K562 (cell line): Measurements from ENCODE around the gene JUNB. TPM values are rescaled to one million over a fixed set of nuclear protein-coding genes. Genes with fewer than 3 reads are reported as not detected.

Source experiments
- EP300 ChIP-seq: IDR thresholded peaks from 2 replicates; pipeline ENCODE4 v1.6.1; 2012; ENCODE audit warnings: low read length, improper control_type of control experiment
- HCFC1 ChIP-seq: IDR thresholded peaks from 2 replicates; pipeline ENCODE4 v1.6.1; 2012; ENCODE audit warnings: low read depth, low read length, improper control_type of control experiment
- HIVEP1 ChIP-seq: fragments of 250-450 bp; sonication (Bioruptor Pico); IDR thresholded peaks from 2 replicates; pipeline ENCODE4 v1.4.0; 2020; ENCODE audit warnings: mild to moderate bottlenecking
- HLTF ChIP-seq: fragments of 450-650 bp; IDR thresholded peaks from 2 replicates; pipeline ENCODE4 v1.6.1; 2016
- NEUROD1 ChIP-seq: fragments of 150-350 bp; IDR thresholded peaks from 2 replicates; pipeline ENCODE4 v1.6.1; 2014; ENCODE audit warnings: borderline replicate concordance, low read length, low read depth; ENCODE audit not compliant: partially characterized antibody
- NR3C1 ChIP-seq: sonication (generic); formaldehyde crosslinking; IDR thresholded peaks from 2 replicates; pipeline ENCODE4 v1.8.1; 2022; ENCODE audit warnings: missing genetic modification reagents
- RBFOX2 ChIP-seq: fragments of 200-400 bp; formaldehyde crosslinking; IDR thresholded peaks from 2 replicates; pipeline ENCODE4 v1.6.1; 2017; ENCODE audit warnings: low read depth, mild to moderate bottlenecking, low read length, moderate library complexity
- SMAD1 ChIP-seq: fragments of 150-350 bp; IDR thresholded peaks from 2 replicates; pipeline ENCODE4 v1.6.1; 2014; ENCODE audit warnings: low read length, low read depth; ENCODE audit not compliant: partially characterized antibody
- SRSF1 ChIP-seq: fragments of 200-400 bp; formaldehyde crosslinking; IDR thresholded peaks from 2 replicates; pipeline ENCODE4 v1.6.1; 2017; ENCODE audit warnings: mild to moderate bottlenecking, low read depth, low read length, moderate library complexity
- TBP ChIP-seq: optimal IDR thresholded peaks from 2 replicates; pipeline ENCODE3; 2011; ENCODE audit warnings: low read depth, low read length, improper control_type of control experiment
- TGIF2 ChIP-seq: sonication (generic); formaldehyde crosslinking; IDR thresholded peaks from 2 replicates; pipeline ENCODE4 v1.8.1; 2022; ENCODE audit warnings: mild to moderate bottlenecking, missing genetic modification reagents, moderate library complexity
- ZKSCAN8 ChIP-seq: fragments of 200-800 bp; sonication (Bioruptor generic); IDR thresholded peaks from 2 replicates; pipeline ENCODE4 v1.6.1; 2016; ENCODE audit warnings: missing genetic modification characterization, missing compliant biosample characterization
- ZNF347 ChIP-seq: fragments of 450-650 bp; formaldehyde crosslinking; IDR thresholded peaks from 2 replicates; pipeline ENCODE4 v1.4.0; 2020; ENCODE audit warnings: low read depth, mild to moderate bottlenecking, moderate library complexity
- ZNF444 ChIP-seq: fragments of 250-450 bp; sonication (Bioruptor Pico); IDR thresholded peaks from 2 replicates; pipeline ENCODE4 v1.4.0; 2020; ENCODE audit warnings: mild to moderate bottlenecking, moderate library complexity
- ZSCAN29 ChIP-seq: fragments of 450-650 bp; IDR thresholded peaks from 2 replicates; pipeline ENCODE4 v1.6.1; 2017
- polyA plus RNA-seq, 8 experiments: library from polyadenylated mRNA; depleted of rRNA in 4 of 8; stranded (reverse) in 5 of 8; unstranded in 3 of 8; fragments of >200 nt; fragmentation: Nextera tagmentation in 2 of 8; fragmentation: Illumina TruSeq in 1 of 8; extraction: Ambion mirVana in 2 of 8; extraction: Trizol in 1 of 8; gene quantifications; 2 replicates each; pipeline versions ENCODE4 v1.2.1 to v1.2.3, GENCODE V29; 2011 to 2014; ENCODE audit warnings: inconsistent platforms in 1 of 8, missing spikeins in 1 of 8
- total RNA-seq, 7 experiments: library from RNA; depleted of rRNA in 6 of 7; stranded (reverse); fragments of >200 nt in 6 of 7; fragmentation: Illumina TruSeq in 2 of 7; extraction: Trizol in 2 of 7; gene quantifications; 2 replicates each; pipeline versions ENCODE4 v1.2.1 to v1.2.3, GENCODE V29; 2011 to 2021; ENCODE audit warnings: low replicate concordance in 1 of 7
- TF ChIP-seq, protein P1 (sequence below): fragments of 450-650 bp; formaldehyde crosslinking; IDR thresholded peaks from 2 replicates; pipeline ENCODE4 v1.4.0; 2022; ENCODE audit warnings: missing genetic modification characterization
- TF ChIP-seq, protein P2 (sequence below): sonication (generic); formaldehyde crosslinking; IDR thresholded peaks from 2 replicates; pipeline ENCODE4 v1.9.0; 2022; ENCODE audit warnings: mild to moderate bottlenecking, missing genetic modification reagents
- TF ChIP-seq, protein P3 (sequence below): fragments of 200-800 bp; sonication (Bioruptor generic); IDR thresholded peaks from 2 replicates; pipeline ENCODE4 v1.6.1; 2016; ENCODE audit warnings: missing genetic modification characterization, missing compliant biosample characterization
- TF ChIP-seq, protein P4 (sequence below), 2 experiments: fragments of 250-450 bp in 1 of 2; fragments of 450-650 bp in 1 of 2; sonication (Bioruptor Pico) in 1 of 2; IDR thresholded peaks; 2 replicates each; pipeline versions ENCODE4 v1.6.1 to v1.8.0; 2016 to 2021; ENCODE audit warnings: mild to moderate bottlenecking in 2 of 2, moderate library complexity in 2 of 2, missing compliant biosample characterization in 1 of 2, missing genetic modification characterization in 1 of 2
- TF ChIP-seq, protein P5 (sequence below): sonication (generic); formaldehyde crosslinking; IDR thresholded peaks from 2 replicates; pipeline ENCODE4 v1.8.1; 2023; ENCODE audit warnings: mild to moderate bottlenecking, missing genetic modification reagents

The JUNB gene
- total and polyA plus RNA-seq, 9 of the 15 experiments (the other 6 are each of a cell fraction or from before 2014, with no cell fraction given), result 0.23 to 88.1 (median 13.1) TPM

DNA sequence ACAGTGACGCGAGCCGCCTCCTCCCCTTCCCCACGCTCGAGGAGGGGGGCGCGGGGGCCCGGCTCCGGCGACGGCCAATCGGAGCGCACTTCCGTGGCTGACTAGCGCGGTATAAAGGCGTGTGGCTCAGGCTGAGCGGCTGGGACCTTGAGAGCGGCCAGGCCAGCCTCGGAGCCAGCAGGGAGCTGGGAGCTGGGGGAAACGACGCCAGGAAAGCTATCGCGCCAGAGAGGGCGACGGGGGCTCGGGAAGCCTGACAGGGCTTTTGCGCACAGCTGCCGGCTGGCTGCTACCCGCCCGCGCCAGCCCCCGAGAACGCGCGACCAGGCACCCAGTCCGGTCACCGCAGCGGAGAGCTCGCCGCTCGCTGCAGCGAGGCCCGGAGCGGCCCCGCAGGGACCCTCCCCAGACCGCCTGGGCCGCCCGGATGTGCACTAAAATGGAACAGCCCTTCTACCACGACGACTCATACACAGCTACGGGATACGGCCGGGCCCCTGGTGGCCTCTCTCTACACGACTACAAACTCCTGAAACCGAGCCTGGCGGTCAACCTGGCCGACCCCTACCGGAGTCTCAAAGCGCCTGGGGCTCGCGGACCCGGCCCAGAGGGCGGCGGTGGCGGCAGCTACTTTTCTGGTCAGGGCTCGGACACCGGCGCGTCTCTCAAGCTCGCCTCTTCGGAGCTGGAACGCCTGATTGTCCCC lies at the start of gene JUNB (continued):
- TF ChIP-seq, protein P1, sequence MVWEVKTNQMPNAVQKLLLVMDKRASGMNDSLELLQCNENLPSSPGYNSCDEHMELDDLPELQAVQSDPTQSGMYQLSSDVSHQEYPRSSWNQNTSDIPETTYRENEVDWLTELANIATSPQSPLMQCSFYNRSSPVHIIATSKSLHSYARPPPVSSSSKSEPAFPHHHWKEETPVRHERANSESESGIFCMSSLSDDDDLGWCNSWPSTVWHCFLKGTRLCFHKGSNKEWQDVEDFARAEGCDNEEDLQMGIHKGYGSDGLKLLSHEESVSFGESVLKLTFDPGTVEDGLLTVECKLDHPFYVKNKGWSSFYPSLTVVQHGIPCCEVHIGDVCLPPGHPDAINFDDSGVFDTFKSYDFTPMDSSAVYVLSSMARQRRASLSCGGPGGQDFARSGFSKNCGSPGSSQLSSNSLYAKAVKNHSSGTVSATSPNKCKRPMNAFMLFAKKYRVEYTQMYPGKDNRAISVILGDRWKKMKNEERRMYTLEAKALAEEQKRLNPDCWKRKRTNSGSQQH (CRISPR knock-in tag), result peak; percentile 94
- TF ChIP-seq, protein P2, sequence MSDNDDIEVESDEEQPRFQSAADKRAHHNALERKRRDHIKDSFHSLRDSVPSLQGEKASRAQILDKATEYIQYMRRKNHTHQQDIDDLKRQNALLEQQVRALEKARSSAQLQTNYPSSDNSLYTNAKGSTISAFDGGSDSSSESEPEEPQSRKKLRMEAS (CRISPR knock-in tag), result peak; percentile 95
- TF ChIP-seq HCFC1 (peak; percentile 56), TGIF2 (peak; percentile 92; the same call in 1 of the 2 replicates), NEUROD1 (peak; percentile 78), TBP (peak; percentile 99), RBFOX2 (peak; percentile 96), EP300 (peak; percentile 23; the same call in 1 of the 2 replicates), SMAD1 (peak; percentile 95), HIVEP1 (CRISPR knock-in tag) (peak; percentile 55; the same call in 1 of the 2 replicates), ZNF347 (CRISPR knock-in tag) (no peak), NR3C1 (CRISPR knock-in tag) (peak; percentile 83; the same call in 1 of the 2 replicates), ZNF444 (no peak), ZSCAN29 (no peak), HLTF (no peak), ZKSCAN8 (CRISPR knock-in tag) (no peak), SRSF1 (0 out of 2 replicates have a peak, but pooled peaks have one; percentile 61)
- TF ChIP-seq, protein P3, sequence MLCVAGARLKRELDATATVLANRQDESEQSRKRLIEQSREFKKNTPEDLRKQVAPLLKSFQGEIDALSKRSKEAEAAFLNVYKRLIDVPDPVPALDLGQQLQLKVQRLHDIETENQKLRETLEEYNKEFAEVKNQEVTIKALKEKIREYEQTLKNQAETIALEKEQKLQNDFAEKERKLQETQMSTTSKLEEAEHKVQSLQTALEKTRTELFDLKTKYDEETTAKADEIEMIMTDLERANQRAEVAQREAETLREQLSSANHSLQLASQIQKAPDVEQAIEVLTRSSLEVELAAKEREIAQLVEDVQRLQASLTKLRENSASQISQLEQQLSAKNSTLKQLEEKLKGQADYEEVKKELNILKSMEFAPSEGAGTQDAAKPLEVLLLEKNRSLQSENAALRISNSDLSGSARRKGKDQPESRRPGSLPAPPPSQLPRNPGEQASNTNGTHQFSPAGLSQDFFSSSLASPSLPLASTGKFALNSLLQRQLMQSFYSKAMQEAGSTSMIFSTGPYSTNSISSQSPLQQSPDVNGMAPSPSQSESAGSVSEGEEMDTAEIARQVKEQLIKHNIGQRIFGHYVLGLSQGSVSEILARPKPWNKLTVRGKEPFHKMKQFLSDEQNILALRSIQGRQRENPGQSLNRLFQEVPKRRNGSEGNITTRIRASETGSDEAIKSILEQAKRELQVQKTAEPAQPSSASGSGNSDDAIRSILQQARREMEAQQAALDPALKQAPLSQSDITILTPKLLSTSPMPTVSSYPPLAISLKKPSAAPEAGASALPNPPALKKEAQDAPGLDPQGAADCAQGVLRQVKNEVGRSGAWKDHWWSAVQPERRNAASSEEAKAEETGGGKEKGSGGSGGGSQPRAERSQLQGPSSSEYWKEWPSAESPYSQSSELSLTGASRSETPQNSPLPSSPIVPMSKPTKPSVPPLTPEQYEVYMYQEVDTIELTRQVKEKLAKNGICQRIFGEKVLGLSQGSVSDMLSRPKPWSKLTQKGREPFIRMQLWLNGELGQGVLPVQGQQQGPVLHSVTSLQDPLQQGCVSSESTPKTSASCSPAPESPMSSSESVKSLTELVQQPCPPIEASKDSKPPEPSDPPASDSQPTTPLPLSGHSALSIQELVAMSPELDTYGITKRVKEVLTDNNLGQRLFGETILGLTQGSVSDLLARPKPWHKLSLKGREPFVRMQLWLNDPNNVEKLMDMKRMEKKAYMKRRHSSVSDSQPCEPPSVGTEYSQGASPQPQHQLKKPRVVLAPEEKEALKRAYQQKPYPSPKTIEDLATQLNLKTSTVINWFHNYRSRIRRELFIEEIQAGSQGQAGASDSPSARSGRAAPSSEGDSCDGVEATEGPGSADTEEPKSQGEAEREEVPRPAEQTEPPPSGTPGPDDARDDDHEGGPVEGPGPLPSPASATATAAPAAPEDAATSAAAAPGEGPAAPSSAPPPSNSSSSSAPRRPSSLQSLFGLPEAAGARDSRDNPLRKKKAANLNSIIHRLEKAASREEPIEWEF, result no peak
- TF ChIP-seq, protein P4, sequence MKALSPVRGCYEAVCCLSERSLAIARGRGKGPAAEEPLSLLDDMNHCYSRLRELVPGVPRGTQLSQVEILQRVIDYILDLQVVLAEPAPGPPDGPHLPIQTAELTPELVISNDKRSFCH (CRISPR knock-in tag; IDR thresholded peaks at IDR 0.05), result no peak
- TF ChIP-seq, protein P4 (tag; IDR thresholded peaks at IDR 0.05), result 0 out of 2 replicates have a peak, but pooled peaks have one; percentile 66
- TF ChIP-seq, protein P5, sequence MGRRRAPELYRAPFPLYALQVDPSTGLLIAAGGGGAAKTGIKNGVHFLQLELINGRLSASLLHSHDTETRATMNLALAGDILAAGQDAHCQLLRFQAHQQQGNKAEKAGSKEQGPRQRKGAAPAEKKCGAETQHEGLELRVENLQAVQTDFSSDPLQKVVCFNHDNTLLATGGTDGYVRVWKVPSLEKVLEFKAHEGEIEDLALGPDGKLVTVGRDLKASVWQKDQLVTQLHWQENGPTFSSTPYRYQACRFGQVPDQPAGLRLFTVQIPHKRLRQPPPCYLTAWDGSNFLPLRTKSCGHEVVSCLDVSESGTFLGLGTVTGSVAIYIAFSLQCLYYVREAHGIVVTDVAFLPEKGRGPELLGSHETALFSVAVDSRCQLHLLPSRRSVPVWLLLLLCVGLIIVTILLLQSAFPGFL, result peak; percentile 16; the same call in 1 of the 2 replicates
